NCI-H524 (cell line): ENCODE data around the gene GSTM1.

Experiments used
- DNase-seq, 2 experiments: peaks; one replicate each; lab custom pipeline; 2025; lab: John Stamatoyannopoulos, UW

GSTM1 gene

GRCh38 chr1:109726728-109727373 lies 39.2 kb downstream of the GSTM1 start:
- DNase-seq: no peak

GRCh38 chr1:109728870-109729269 lies 41.3 kb downstream of the GSTM1 start:
- no peak for DNase-seq

GRCh38 chr1:109730666-109731065 lies 43.0 kb downstream of the GSTM1 start:
- no peak for DNase-seq

GRCh38 chr1:109732390-109732881 lies 44.8 kb downstream of the GSTM1 start:
- no peak for DNase-seq

GRCh38 chr1:109733236-109733870 lies 45.7 kb downstream of the GSTM1 start:
- no peak for DNase-seq

GRCh38 chr1:109739738-109740614 lies 52.4 kb downstream of the GSTM1 start:
- peak; percentile 42 to 56 for DNase-seq

GRCh38 chr1:109740615-109741373 lies 53.2 kb downstream of the GSTM1 start, which contains the start of gene GSTM3:
Gene GSTM3 (minus strand): TSS chr1:109741038. CDS start chr1:109740287, 751 bp downstream.
- DNase-seq: peak in 1 of 2 experiments; percentile 33
